SU-DHL-6 (cell line): ENCODE measurements around the gene PDZD4.

Experiments used
- H2AFZ ChIP-seq: fragments of 200-600 bp; sonication (generic); 2 replicates; pipeline ENCODE4 v1.6.1; 2014; ENCODE audit warnings: low read depth, mild to moderate bottlenecking, moderate library complexity, mixed read lengths, antibody characterized with exemption, low read length; ENCODE audit not compliant: severe bottlenecking
- H3F3A ChIP-seq: fragments of 200-600 bp; shearing (Covaris generic); 2 replicates; pipeline ENCODE4 v1.6.0; 2016; ENCODE audit warnings: antibody characterized with exemption, mild to moderate bottlenecking; ENCODE audit not compliant: insufficient read depth
- H3K27ac ChIP-seq: fragments of 200-600 bp; sonication (generic); 2 replicates; pipeline ENCODE4 v1.5.1; 2016; ENCODE audit warnings: low read depth, mild to moderate bottlenecking, low read length, moderate library complexity, mixed read lengths
- H3K27me3 ChIP-seq: fragments of 200-600 bp; sonication (generic), shearing (Covaris generic); 2 replicates; pipeline ENCODE4 v1.6.0; 2014; ENCODE audit warnings: mild to moderate bottlenecking, low read length
- H3K36me3 ChIP-seq: fragments of 200-600 bp; sonication (generic); 2 replicates; pipeline ENCODE4 v1.6.1; 2014; ENCODE audit warnings: mild to moderate bottlenecking, low read length, mixed read lengths
- H3K4me2 ChIP-seq: fragments of 300-600, 200-600 bp; shearing (Covaris generic), sonication (generic); 2 replicates; pipeline ENCODE4 v1.6.0; 2014; ENCODE audit warnings: low read length, low read depth, mild to moderate bottlenecking; ENCODE audit not compliant: poor library complexity, severe bottlenecking
- H3K4me3 ChIP-seq: fragments of 200-600 bp; sonication (generic); 2 replicates; pipeline ENCODE4 v1.5.1; 2014; ENCODE audit warnings: antibody characterized with exemption, low read length, mild to moderate bottlenecking, mixed read lengths; ENCODE audit not compliant: insufficient read depth, poor library complexity, severe bottlenecking
- H3K79me2 ChIP-seq: fragments of 200-600 bp; sonication (generic); 2 replicates; pipeline ENCODE4 v1.6.1; 2014; ENCODE audit warnings: mild to moderate bottlenecking, low read length, moderate library complexity; ENCODE audit not compliant: insufficient read depth
- H3K9ac ChIP-seq: fragments of 200-600 bp; sonication (generic); 2 replicates; pipeline ENCODE4 v1.7.0; 2014; ENCODE audit warnings: mild to moderate bottlenecking, low read length
- H3K9me2 ChIP-seq: fragments of 200-600 bp; sonication (generic); replicated peaks from 2 replicates; pipeline ENCODE4 v1.6.1; 2014; ENCODE audit warnings: low read length; ENCODE audit not compliant: insufficient read depth
- H3K9me3 ChIP-seq: fragments of 200-600 bp; sonication (generic); 2 replicates; pipeline ENCODE4 v1.6.1; 2014; ENCODE audit warnings: low read length, mixed read lengths; ENCODE audit not compliant: insufficient read depth
- H4K20me1 ChIP-seq: fragments of 200-600 bp; sonication (generic); 2 replicates; pipeline ENCODE4 v1.6.1; 2014; ENCODE audit warnings: low read depth, mild to moderate bottlenecking, antibody characterized with exemption, low read length, moderate library complexity, mixed read lengths
- CTCF ChIP-seq: fragments of 200-600 bp; sonication (generic); IDR thresholded peaks from one replicate; pipeline ENCODE4 v1.5.1; 2017; ENCODE audit warnings: antibody characterized with exemption, mild to moderate bottlenecking, low read length, moderate library complexity; ENCODE audit not compliant: insufficient read depth, poor library complexity, severe bottlenecking
- EZH2phosphoT487 ChIP-seq: fragments of 200-600 bp; sonication (generic), shearing (Covaris generic); conservative IDR thresholded peaks from 2 replicates; pipeline ENCODE4 v1.6.1; 2018; ENCODE audit warnings: mild to moderate bottlenecking, antibody characterized with exemption, low read length, moderate library complexity, mixed read lengths

PDZD4 gene

DNA sequence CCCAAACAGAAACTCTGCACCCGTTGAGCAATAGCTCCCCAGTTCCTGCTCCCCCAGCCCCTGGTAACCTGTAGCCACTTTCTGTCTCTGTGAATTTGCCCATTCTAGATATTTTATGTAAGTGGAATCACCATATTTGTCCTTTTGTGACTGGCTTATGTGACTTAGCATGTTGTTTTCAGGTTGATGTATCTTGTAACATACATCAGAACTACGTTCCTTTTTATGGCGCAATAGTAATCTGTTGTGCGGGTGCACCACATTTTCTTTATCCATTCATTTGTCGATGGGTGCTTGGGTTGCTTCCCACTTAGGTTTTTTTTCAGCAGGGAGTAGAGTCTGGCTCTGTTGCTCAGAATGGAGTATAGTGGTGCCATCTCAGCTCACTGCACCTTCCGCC lies 6.6 kb upstream of the PDZD4 start:
- H3K4me2 ChIP-seq, result no peak overlapping the region
- no peaks in the 10 kb centered on the region for H3K79me2 ChIP-seq
- no peaks in the 10 kb centered on the region for H3K9me2 ChIP-seq
- H3K4me3 ChIP-seq, result no peak overlapping the region
- no peaks in the 10 kb centered on the region for H3K9me3 ChIP-seq
- no peak overlapping the region for H3K27ac ChIP-seq
- no peaks in the 10 kb centered on the region for H3F3A ChIP-seq
- H3K9ac ChIP-seq, result no peak overlapping the region
- no peak for TF ChIP-seq CTCF
- no peak for TF ChIP-seq EZH2phosphoT487
- H3K27me3 ChIP-seq, result no peaks in the 10 kb centered on the region
- H2AFZ ChIP-seq, result no peak overlapping the region
- H3K36me3 ChIP-seq, result no peaks in the 10 kb centered on the region
- no peaks in the 10 kb centered on the region for H4K20me1 ChIP-seq

DNA sequence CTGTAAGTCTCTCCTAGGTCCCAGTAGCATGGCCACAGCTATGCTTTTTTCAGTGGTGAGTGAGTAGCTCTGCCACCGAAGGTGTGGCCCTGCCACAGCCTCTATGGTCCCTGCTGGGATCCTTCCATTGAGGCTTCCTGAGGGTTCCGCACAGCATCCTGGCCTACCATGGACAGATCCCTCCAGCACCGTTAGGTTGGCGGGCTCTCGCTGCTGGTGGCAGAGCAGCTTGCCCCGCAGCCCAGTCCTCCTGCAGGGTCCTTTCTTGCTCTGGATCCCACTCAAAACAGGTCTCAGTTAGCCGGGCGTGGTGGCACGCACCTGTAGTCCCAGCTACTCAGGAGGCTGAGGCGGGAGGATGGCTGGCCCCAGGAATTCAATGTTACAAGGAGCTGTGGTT lies 2.4 kb upstream of the PDZD4 start:
- Histone ChIP-seq H3K4me2 (no peak overlapping the region), H3K9me3 (no peaks in the 10 kb centered on the region), H3K36me3 (no peaks in the 10 kb centered on the region), H3K79me2 (no peaks in the 10 kb centered on the region), H3K4me3 (no peak overlapping the region), H3K9ac (no peak overlapping the region), H3F3A (no peaks in the 10 kb centered on the region), H3K27me3 (no peaks in the 10 kb centered on the region), H3K27ac (no peak overlapping the region), H4K20me1 (no peaks in the 10 kb centered on the region), H3K9me2 (no peaks in the 10 kb centered on the region), H2AFZ (no peak overlapping the region)
- TF ChIP-seq CTCF, result no peak
- no peak for TF ChIP-seq EZH2phosphoT487

DNA sequence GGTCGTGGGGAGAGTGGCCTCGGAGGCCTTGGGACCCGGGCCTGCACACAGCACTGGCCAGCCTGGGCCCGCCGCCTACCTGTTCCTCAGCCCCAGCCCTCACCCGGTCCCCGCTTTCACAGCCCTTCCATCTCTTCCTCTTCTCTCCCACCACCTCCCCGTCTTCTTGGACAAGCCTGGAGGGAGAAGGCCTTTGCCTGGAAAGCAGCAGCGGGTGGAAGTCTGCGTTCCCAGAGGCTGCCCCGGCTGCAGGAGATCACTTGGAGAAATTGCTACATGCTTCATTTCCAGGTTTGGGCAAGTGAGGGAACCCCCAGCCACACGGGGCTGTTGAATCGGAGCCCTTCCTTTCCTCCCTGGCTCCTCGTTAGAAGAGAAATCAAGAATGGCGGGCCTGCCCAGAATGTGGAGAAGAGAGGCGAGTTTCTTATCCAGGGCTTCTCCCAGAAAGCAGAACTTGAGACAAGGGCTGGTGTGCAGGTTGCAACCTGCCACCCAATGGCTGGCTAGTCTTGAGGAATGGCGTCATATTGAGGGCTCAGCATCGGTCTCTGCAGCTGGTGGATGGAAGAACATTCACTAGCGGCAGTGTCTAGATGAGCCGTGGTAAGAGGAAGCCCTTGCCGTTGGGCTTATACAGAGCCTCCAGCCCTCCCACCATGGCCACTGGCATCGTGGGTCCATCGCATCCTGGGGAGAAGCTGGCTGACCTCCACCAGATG lies 1.2 kb upstream of the PDZD4 start:
- Histone ChIP-seq H3K36me3 (no peaks in the 10 kb centered on the region), H3K4me2 (no peak overlapping the region), H3K4me3 (no peak overlapping the region), H3K79me2 (no peaks in the 10 kb centered on the region), H4K20me1 (no peaks in the 10 kb centered on the region), H3K27me3 (no peaks in the 10 kb centered on the region), H3K27ac (no peak overlapping the region), H3K9me3 (no peaks in the 10 kb centered on the region), H3K9ac (no peak overlapping the region), H2AFZ (no peak overlapping the region), H3K9me2 (no peaks in the 10 kb centered on the region), H3F3A (no peaks in the 10 kb centered on the region)
- TF ChIP-seq CTCF (no peak), EZH2phosphoT487 (no peak)
